D721Med (cell line): ENCODE results near the gene SEMA4G.

ENCODE experiments used
- DNase-seq: peaks from one replicate; pipeline ENCODE4 v3.0.0; 2011; ENCODE audit warnings: low spot score; ENCODE audit not compliant: insufficient read length
- FAIRE-seq: peaks from 2 replicates; lab custom pipeline; 2011; peaks lifted over from hg19 to GRCh38; lab: Jason Lieb, UNC
- CTCF ChIP-seq: IDR thresholded peaks from 2 replicates; pipeline ENCODE4 v1.5.1; 2012; ENCODE audit warnings: mild to moderate bottlenecking, control low read depth; ENCODE audit not compliant: insufficient read depth; ENCODE audit errors: missing control alignments

SEMA4G gene

DNA sequence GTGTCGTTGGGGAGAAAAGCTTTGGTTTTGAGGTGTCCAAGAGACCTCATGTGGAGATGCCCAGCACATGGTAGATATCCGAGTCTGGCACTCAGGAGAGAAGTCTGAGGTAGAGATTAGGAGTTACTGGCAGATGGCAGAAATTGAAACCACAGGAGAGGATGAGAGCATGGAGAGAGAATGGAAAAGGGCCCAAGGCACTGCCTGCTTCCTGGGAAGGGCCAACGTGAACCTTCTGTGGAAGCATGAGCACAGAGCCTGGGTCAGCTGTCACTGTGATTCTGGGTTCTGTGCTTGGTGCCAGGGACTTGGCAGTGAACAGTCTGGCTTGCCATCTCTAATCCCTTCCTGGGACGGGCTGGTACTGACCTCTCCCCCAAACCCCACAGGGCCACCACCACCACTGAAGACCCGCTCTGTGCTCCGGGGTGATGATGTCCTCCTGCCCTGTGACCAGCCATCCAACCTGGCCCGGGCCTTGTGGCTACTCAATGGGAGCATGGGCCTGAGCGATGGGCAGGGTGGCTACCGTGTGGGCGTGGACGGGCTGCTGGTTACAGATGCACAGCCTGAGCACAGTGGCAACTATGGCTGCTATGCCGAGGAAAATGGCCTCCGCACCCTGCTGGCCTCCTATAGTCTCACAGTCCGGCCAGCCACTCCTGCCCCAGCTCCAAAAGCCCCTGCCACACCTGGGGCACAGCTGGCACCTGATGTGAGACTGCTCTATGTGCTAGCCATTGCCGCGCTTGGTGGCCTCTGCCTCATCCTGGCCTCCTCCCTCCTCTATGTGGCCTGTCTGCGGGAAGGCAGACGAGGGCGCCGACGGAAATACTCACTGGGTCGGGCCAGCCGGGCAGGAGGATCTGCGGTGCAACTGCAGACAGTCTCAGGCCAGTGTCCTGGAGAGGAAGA lies 13.9 kb downstream of the SEMA4G start:
- FAIRE-seq (no peak), DNase-seq (no peak)
- no peak for TF ChIP-seq CTCF

- no peak for DNase-seq
- FAIRE-seq = no peak
- TF ChIP-seq CTCF = no peak
Observed at GRCh38 chr10:100983868-100984671, 14.8 kb downstream of the SEMA4G start.

- no peak for TF ChIP-seq CTCF
- DNase-seq (no peak), FAIRE-seq (no peak)
Observed at GRCh38 chr10:100984672-100985177, 15.4 kb downstream of the SEMA4G start.

DNA sequence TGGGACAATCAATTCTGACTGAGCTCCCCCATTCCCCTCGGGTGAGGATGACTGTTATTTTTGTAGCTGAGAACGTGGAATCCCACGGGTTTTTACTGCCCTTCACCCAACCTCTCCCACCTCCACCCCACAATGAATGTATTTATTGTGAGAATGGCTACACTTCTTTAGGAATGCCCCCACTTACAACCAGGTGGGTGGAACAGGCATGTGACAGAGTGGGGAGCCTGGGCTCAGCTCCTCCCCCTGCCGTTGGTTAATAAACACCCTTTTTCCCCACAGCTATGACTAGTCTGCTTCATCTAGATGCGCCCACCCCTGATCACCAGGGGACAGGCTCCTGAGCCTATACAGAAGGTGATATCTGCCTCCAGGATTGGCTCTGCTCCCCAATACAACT lies 16.0 kb downstream of the SEMA4G start:
- no peak for DNase-seq
- no peak for FAIRE-seq
- TF ChIP-seq CTCF = no peak

DNA sequence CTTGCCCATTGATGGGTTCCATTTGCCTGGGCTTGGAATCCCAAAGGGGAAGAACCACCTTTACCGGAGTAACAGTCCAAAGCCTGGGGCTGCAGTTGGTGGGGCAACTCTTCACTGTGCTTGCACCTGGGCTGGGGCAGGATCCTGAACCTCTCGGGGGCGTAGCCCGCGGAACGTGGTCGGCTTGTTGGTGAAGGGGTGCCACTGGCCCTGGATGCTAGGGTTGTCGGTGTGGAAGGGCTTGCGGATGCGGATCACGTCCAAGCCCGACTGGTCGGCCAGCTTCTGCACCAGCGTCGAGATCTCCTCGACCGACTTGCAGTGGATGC lies 17.3 kb downstream of the SEMA4G start:
- DNase-seq = no peak
- FAIRE-seq = no peak
- no peak for TF ChIP-seq CTCF

DNA sequence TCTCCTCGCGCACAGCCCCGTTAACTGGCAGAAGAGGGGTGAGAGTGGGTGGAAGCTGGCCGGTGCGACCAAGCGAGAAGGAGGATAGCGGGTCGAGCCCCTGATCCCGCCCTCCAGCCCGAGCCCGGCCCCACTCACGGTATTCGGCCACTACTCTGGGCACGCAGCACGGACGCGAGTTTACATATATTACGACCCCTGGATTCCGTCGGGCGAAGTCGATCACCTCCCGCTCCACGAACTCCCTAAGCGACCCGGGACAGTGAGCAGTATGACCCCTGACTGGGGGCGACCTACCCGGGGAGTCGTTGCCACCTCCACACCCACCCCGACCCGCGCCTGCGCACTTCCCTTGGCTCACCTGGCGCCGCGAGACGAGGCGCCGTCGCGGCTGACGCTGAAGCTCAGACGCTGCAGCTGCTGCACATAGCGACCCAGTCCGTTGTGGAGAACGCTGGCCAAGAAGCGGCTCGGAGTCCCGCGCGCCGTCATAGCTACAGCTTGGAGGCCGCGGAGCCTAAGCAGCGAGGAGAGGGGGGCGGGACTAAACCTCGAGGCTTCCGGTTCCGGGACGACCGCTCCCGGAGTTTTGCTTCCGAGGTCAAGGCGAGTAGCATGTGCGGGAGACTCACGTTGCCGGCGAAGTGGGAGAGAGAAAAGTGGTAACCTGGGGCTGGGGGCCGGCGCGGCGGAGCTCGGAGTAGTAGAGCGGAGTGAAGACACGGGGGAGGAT lies 17.8 kb downstream of the SEMA4G start, which contains the start of the genes MRPL43 and TWNK:
Gene MRPL43 (minus strand): TSS at position 546 of the 733 bp plus-strand sequence. CDS start 54 bp downstream, at position 492.
Gene TWNK (plus strand): TSS at position 592 of the 733 bp plus-strand sequence. CDS start 668 bp downstream, outside the sequence.
- DNase-seq (peak; percentile 90), FAIRE-seq (no peak)
- TF ChIP-seq CTCF = no peak
